ENCODE data around the gene MALT1.
"Not testable (repeated sequence)": the region's sequence is repeated elsewhere in the genome, so short reads cannot be mapped to it uniquely, and the experiment has no call there.

Gene MALT1

GRCh38 chr18:58738322-58738721, 67.1 kb downstream of the MALT1 start:
- DNase-seq (ENCODE audit: low read depth), result no peak

DNA sequence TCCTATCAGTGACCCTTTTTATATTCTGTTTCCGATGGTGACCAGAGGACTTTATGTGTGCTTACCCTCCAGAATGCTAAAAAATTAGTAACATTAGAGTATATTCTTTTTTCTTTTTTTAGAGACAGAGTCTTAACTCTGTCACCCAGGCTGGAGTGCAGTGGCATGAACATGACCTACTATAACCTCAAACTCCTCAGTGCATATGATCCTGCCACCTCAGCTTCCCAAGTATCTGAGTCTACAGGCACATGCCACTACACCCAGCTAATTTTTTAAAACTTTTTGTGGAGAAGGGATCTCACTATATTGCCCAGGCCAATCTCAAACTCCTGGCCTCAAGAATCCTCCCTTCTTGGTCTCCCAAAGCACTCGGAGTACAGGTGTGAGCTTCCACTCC, 74.6 kb downstream of the MALT1 start:
- no peak for DNase-seq (ENCODE audit: low read depth)

DNA sequence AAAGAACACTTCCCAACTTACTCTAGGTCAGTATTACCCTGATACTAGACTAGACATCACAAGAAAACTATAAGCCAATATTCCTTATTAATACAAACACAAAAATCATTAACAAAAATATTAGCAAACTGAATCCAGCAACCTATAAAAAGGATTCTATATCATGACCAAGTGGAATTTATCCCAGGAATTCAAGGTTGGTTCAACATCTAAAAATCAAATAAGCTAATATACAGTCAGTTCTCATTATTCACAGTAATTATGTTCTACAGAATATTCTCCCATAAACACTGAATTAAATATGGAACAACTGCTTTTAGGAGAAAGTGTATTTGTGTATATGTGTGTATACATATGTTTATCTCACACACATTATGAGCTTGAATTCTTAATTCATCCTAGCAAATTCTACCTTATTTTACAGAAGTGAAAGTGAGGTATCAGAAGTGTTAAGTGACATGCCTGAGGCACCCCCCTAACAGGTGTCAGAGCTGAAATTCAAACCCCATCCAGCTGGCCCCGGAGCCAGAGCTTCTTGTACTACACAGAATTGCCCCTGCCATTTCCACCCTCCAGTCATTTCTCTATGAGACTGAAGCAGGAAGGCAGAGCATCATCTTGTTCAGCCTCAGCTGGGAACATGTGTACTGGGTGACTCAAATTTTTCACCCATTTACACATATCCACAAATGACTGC, 77.8 kb downstream of the MALT1 start:
- no peak for DNase-seq (ENCODE audit: low read depth)

DNA sequence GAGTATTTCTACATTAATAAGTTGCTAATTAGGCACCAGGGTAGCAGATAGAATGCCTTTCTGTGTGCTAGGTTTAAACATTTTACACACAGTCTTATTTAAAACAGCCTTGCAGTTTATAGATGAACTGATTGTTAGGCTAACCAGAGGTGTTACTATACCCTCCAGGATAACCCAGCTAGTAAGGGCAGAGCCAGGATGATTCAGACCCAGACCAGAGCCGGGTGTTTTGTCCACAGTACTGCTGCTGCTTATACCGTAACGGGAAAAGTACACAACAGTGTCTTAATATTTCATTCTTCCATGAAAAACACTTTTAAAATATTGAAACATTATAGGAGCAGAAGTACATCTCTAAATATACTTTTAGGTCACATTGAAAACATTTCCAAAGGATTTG, 82.7 kb downstream of the MALT1 start:
- no peak for DNase-seq (ENCODE audit: low read depth)

- DNase-seq (ENCODE audit: low read depth), result no peak
These were observed 83.3 kb downstream of the MALT1 start for GRCh38 chr18:58754544-58755068.

DNA sequence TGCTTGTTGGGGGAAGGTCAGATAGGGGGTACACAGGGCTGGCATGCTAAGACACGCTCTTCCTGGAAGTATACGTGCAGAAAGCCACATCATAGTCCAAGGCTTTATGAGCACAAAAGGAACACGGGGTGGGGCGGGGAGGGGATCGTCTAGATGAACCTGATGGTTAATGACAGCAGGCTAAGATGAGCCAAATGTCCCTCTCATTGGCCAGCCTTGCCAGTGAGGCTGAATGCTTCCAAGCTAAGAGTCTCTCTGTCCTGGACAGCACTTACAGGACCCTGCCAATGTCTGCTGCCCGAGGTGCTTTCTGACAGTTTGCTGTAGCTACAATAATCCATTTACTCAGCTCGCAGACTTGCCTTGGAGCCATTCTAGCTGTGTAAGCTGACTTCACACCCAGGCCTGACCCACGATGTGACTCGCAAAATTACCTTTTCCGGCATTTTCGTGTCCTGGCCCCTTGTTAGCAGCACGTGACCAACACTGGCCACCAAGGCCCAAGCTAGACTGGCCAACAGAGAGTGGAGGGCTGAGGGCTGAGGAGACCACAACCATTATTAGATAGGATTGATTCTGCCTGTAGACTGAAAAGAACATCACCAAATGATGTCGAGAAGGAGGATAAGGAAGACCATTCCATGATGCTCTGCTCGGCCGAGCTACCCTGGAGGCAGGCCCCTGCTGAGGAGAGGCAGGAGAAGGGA, 84.2 kb downstream of the MALT1 start:
- no peak for DNase-seq (ENCODE audit: low read depth)

GRCh38 chr18:58756148-58756547, 84.9 kb downstream of the MALT1 start:
- no peak for DNase-seq (ENCODE audit: low read depth)

- no peak for DNase-seq (ENCODE audit: low read depth)
These were observed 85.5 kb downstream of the MALT1 start for GRCh38 chr18:58756596-58757240.

- DNase-seq (ENCODE audit: low read depth), result not testable (repeated sequence)
These were observed 86.1 kb downstream of the MALT1 start for GRCh38 chr18:58757351-58757750.

DNA sequence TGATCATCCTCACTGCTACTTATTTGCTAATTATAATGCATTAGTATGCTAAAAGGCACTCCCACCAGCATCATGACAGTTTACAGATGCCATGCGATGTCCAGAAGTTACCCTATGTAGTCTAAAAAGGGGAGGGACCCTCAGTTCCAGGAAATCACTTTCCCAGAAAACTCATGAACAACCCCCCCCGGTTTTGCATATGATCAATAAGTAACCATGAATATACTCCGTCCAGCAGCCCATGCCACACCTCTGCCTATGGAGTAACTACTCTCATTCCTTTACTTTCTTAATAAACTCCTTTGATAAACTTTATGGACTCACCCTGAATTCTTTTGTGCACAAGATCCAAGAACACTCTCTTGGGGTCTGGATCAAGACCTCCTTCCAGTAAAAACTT, 86.8 kb downstream of the MALT1 start:
- no peak for DNase-seq (ENCODE audit: low read depth)

DNA sequence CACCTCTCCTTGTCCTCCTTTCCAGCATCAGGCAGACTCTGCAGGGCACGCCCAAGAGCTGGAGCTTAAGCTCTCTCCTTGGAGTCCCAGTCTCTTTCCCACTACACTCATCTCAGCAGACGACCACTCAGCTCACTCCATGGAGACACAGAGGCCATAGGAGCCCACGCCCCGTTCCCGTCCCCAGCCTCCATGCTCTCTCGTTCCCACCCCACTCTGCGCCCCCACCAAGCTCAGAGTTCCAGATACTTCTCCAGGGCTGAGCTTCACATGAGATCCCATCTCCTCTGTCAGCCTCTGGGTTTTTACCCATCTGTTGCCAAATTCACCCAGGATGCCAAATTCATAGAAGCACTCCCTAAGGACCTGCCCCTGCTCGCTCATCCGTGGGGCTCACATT, 87.3 kb downstream of the MALT1 start:
- DNase-seq (ENCODE audit: low read depth), result no peak

DNA sequence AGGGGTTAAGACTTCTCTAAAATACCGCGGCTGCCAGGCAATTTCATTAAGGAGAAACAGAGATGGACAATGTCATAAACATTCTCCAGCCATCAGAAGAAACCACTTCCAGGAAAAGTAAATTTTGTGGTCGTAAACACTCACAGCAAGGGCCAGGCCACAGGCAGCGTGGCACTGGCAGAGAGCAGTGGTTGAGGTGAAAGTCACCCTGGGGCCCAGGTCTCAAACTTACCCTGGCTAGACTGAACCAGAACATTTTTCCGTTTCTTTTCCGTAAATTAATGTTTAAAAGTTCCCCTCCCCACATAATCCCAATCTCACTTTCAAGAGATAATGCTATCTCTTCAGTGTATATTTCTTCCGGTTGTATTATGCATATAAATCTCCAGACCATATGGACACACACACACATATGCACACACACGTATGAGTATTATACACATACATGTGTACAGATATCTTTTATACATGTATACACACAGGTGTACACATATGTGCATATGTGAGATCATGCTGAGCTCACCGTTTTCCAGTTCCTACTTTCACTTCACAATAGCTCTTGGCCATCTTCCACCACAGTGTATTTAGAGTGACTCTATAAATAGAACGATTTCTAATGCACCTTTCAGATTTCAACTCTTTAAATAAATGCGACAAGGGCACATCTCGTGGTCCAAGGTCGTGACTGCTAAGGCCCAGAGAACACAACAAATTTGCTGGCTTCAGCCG, 90.1 kb downstream of the MALT1 start:
- no peak for DNase-seq (ENCODE audit: low read depth)

DNA sequence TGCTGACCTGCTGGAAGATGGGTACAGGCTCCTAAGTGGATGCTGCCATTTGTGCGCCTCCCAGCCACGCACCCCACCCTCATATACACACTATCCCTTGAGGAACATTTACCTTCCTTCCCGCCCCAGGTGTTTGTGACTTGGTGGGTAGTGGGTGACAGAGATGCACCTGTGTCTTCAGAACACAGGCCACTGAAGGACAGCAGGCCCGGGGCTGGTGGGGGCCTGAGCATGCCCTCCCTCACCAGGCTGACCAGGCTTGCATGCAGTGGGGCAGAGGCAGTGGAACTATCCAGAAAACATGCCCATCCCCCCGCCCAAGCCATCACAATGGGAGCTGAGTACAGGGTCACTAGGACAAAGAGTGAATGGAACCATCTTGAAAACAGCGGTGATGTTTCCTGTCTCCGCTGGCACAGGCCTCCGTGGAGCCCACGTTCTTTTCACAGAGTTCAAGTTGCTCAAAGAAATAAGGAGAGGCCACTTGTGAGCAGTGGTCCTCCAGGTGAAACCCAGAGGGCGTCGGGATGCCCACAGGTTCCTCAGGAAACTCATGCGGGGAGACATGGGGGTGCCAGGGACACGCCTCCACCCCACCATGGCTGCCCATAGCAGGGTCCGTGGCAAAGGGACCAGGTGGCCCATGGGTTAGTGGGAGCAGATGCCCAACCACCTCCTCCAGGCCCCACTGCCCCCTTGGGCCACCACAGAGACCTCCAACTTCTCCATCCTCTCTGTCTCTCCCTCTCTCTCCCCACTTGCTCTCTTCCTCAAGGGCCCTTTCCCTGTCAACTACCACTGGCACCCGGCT, 90.9 kb downstream of the MALT1 start:
- no peak for DNase-seq (ENCODE audit: low read depth)

DNA sequence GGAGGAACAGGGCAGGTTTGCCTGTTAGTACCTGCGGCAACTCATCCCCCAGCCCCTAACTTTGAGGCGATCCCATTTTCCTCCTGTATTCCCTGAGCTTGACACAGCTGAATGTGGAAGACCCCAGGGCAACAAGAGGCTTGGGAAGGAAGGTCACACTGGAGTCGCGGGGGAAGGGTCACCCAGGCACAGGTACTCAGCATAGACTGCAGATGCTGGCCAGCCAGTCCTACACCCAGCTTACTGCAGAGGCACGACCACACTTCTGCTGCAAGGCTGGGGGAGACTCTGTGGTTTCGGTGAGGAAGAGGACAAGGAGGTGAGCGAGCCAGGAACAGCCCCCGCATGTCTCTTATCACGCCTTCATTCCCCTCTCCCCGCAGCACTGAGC, 91.5 kb downstream of the MALT1 start:
- no peak for DNase-seq (ENCODE audit: low read depth)

- no peak for DNase-seq (ENCODE audit: low read depth)
These were observed 94.9 kb downstream of the MALT1 start for GRCh38 chr18:58766164-58766563.

GRCh38 chr18:58766946-58767345, 95.7 kb downstream of the MALT1 start:
- no peak for DNase-seq (ENCODE audit: low read depth)

GRCh38 chr18:58768293-58768974, 97.2 kb downstream of the MALT1 start:
- DNase-seq (ENCODE audit: low read depth), result no peak

DNA sequence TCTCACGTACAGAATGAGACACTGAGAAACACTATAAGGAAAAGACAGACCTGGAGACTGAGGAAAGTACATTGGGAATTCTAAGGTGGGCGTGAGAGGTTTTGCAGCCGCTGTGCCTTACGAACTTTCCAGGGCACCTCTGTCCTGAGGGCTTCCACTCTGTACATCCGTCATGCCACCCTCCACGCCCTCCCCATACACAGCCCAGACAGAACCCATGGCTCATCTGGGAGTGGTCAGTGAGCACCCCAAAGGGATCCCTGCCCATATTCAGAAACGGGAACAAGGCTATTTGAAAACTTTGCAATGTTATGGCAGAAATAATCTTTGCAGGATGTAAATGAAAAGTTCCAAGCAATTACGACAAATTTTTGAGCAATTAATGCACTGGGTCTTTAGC, 98.1 kb downstream of the MALT1 start:
- DNase-seq (ENCODE audit: low read depth), result no peak

DNA sequence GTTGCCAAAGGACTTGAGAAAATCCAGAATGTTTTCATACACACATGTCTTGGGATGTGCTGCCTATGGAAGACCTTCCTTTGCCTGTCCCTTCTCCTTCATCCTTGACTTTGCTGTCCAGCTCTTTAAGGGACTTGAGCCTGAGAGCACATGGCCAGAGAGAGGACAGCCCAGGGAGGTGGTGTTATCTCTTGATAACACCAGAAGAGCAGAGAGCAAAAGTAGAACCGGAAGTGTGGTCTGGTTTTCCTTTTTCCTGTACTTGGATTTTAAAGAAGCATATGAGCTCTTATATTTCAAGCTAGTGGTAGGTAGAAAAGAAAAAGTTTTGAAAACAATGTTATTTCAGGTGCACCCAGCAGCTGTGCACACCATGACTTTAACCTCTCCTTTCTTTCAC, 99.3 kb downstream of the MALT1 start:
- DNase-seq (ENCODE audit: low read depth), result no peak

GRCh38 chr18:58772161-58772560, 100.9 kb downstream of the MALT1 start:
- no peak for DNase-seq (ENCODE audit: low read depth)

- DNase-seq (ENCODE audit: low read depth), result no peak
These were observed 104.8 kb downstream of the MALT1 start for GRCh38 chr18:58776084-58776483.
